ENCODE measurements around the gene MMEL1. TPM values are rescaled to one million over a fixed set of nuclear protein-coding genes. Genes with fewer than 3 reads are reported as not detected.
"Not testable (repeated sequence)": the region's sequence is repeated elsewhere in the genome, so short reads cannot be mapped to it uniquely, and the experiment has no call there.

The MMEL1 gene
- total and polyA plus RNA-seq, 4 experiments from 2014 or later: 0.67 to 8.1 (median 3.2) TPM

DNA sequence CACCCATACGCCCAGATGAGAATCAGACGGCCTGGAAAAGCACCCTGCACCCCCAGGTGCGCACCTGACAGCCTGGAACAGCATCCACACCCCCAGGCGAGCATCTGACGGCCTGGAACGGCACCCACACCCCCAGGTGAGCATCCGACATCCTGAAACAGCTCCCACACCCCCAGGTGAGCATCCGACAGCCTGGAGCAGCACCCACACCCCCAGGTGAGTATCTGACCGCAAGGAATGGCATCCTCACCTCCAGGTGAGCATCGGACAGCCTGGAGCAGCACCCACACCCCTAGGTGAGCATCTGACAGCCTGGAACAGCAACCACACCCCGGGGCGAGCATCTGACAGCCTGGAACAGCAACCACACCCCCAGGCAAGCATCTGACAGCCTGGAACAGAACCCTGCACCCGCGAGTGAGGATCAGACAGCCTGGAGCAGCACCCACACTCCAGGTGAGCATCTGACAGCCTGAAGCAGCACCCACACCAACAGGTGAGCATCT, 21.7 kb upstream of the MMEL1 start:
- H3K9me3 Mint-ChIP-seq; H3K9me3 ChIP-seq (ENCODE audit: control insufficient read depth in 1 of 2, low read length in 2 of 2); POLR2A ChIA-PET (ENCODE audit: partially characterized antibody); H3K4me1 Mint-ChIP-seq; H3K4me3 Mint-ChIP-seq; DNase-seq; H3K27ac ChIP-seq (ENCODE audit: low read depth, low read length); H3K4me3 ChIP-seq (ENCODE audit: low read length in 2 of 2); intact Hi-C loops (cut with micrococcal nuclease); H3K4me1 ChIP-seq (ENCODE audit: insufficient read depth, low read length); CTCF ChIA-PET (ENCODE audit: partially characterized antibody); H3K36me3 Mint-ChIP-seq; H3K36me3 ChIP-seq (ENCODE audit: insufficient read depth, low read length): not testable (repeated sequence)
- Mint-ChIP-seq H3K27me3 (peaks cover 39 to 41% of the 10 kb centered on the region in 2 donors), H3K27ac (peak overlapping the region in 1 of 7 donors; percentile 72)
- H3K27me3 ChIP-seq (ENCODE audit: insufficient read depth, low read length): peaks cover 30% of the 10 kb centered on the region

DNA sequence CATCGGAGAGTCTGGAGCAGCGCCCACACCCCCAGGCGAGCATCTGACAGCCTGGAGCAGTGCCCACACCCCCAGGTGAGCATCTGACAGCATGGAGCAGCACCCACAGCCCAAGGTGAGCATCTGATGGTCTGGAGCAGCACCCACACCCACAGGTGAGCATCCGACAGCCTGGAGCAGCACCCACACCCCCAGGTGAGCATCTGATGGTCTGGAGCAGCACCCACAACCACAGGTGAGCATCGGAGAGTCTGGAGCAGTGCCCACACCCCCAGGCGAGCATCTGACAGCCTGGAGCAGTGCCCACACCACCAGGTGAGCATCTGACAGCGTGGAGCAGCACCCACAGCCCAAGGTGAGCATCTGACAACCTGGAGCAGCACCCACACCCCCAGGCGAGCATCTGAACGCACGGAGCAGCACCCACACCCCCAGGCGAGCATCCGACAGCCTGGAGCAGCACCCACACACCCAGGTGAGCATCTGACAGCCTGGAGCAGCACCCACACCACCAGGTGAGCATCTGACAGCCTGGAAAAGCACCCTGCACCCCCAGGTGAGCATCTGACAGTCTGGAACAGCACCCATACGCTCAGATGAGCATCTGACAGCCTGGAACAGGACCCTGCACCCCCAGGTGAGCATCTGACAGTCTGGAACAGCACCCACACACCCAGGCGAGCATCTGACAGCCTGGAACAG, 21.1 kb upstream of the MMEL1 start:
- H3K27ac ChIP-seq (ENCODE audit: low read depth, low read length); H3K4me1 Mint-ChIP-seq; H3K4me3 ChIP-seq (ENCODE audit: low read length in 2 of 2); CTCF ChIA-PET (ENCODE audit: partially characterized antibody); H3K4me3 Mint-ChIP-seq; H3K36me3 Mint-ChIP-seq; H3K4me1 ChIP-seq (ENCODE audit: insufficient read depth, low read length); H3K36me3 ChIP-seq (ENCODE audit: insufficient read depth, low read length); intact Hi-C loops (cut with micrococcal nuclease); H3K9me3 Mint-ChIP-seq; H3K9me3 ChIP-seq (ENCODE audit: control insufficient read depth in 1 of 2, low read length in 2 of 2); POLR2A ChIA-PET (ENCODE audit: partially characterized antibody): not testable (repeated sequence)
- Mint-ChIP-seq H3K27me3 (peaks cover 39 to 41% of the 10 kb centered on the region in 2 donors), H3K27ac (peak overlapping the region in 2 of 7 donors; percentile 34 to 72)
- peak in 1 of 5 donors; percentile 68 for DNase-seq
- peaks cover 30% of the 10 kb centered on the region for H3K27me3 ChIP-seq (ENCODE audit: insufficient read depth, low read length)

DNA sequence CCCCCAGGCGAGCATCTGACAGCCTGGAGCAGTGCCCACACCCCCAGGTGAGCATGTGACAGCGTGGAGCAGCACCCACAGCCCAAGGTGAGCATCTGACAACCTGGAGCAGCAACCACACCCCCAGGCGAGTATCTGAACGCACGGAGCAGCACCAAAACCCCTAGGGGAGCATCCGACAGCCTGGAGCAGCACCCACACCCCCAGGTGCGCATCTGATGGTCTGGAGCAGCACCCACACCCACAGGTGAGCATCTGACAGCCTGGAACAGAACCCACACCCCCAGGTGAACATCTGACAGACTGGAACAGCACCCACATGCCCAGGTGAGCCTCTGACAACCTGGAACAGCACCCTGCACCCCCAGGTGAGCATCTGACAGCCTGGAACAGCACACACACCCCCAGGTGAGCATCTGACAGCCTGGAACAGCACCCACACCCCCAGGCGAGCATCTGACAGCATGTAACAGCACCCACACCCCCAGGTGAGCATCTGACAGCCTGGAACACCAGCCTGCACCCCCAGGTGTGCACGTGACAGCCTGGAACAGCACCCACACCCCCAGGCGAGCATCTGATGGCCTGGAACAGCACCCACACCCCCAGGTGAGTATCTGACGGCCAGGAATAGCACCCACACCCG, 20.2 kb upstream of the MMEL1 start:
- peak overlapping the region in 2 of 7 donors; percentile 17 to 40 for H3K27ac Mint-ChIP-seq
- H3K9me3 Mint-ChIP-seq; POLR2A ChIA-PET (ENCODE audit: partially characterized antibody); H3K4me1 ChIP-seq (ENCODE audit: insufficient read depth, low read length); intact Hi-C loops (cut with micrococcal nuclease); H3K4me3 ChIP-seq (ENCODE audit: low read length in 2 of 2); H3K4me3 Mint-ChIP-seq; H3K9me3 ChIP-seq (ENCODE audit: control insufficient read depth in 1 of 2, low read length in 2 of 2); CTCF ChIA-PET (ENCODE audit: partially characterized antibody); H3K27ac ChIP-seq (ENCODE audit: low read depth, low read length); H3K4me1 Mint-ChIP-seq; H3K36me3 ChIP-seq (ENCODE audit: insufficient read depth, low read length): not testable (repeated sequence)
- peaks cover 39 to 41% of the 10 kb centered on the region in 2 donors for H3K27me3 Mint-ChIP-seq
- peaks cover 0 to 10% of the 10 kb centered on the region in 2 donors for H3K36me3 Mint-ChIP-seq
- DNase-seq: peak in 1 of 5 donors; percentile 52
- H3K27me3 ChIP-seq (ENCODE audit: insufficient read depth, low read length): peaks cover 30% of the 10 kb centered on the region

DNA sequence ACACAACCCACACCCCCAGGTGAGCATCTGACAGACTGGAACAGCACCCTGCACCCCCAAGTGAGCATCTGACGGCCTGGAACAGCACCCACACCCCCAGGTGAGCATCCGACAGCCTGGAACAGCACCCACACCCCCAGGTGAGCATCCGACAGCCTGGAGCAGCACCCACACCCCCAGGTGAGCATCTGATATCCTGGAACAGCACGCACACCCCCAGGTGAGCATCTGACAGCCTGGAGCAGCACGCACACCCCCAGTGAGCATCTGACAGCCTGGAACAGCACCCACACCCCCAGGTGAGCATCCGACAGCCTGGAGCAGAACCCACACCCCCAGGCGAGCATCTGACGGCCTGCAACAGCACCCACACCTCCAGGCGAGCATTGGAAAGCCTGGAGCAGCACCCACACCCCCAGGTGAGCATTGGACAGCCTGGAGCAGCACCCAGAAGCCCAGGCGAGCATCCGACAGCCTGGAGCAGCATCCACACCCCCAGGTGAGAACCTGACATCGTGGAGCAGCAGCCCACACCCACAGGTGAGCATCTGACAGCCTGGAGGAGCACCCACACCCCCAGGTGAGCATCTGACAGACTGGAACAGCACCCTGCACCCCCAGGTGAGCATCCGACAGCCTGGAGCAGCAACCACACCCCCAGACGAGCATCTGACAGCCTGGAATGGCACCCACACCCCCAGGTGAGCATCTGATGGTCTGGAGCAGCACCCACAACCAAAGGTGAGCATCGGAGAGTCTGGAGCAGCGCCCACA, 19.5 kb upstream of the MMEL1 start:
- DNase-seq: peak in 1 of 5 donors; percentile 55
- intact Hi-C loops (cut with micrococcal nuclease); H3K4me1 Mint-ChIP-seq; H3K9me3 ChIP-seq (ENCODE audit: control insufficient read depth in 1 of 2, low read length in 2 of 2); H3K4me1 ChIP-seq (ENCODE audit: insufficient read depth, low read length); POLR2A ChIA-PET (ENCODE audit: partially characterized antibody); H3K27ac ChIP-seq (ENCODE audit: low read depth, low read length); CTCF ChIA-PET (ENCODE audit: partially characterized antibody); H3K4me3 Mint-ChIP-seq; H3K36me3 ChIP-seq (ENCODE audit: insufficient read depth, low read length); H3K4me3 ChIP-seq (ENCODE audit: low read length in 2 of 2): not testable (repeated sequence)
- H3K27me3 ChIP-seq (ENCODE audit: insufficient read depth, low read length): peaks cover 30% of the 10 kb centered on the region
- Mint-ChIP-seq H3K36me3 (peaks cover 2 to 15% of the 10 kb centered on the region in 2 donors), H3K27ac (peak overlapping the region in 2 of 7 donors; percentile 18 to 49), H3K27me3 (peaks cover 39 to 41% of the 10 kb centered on the region in 2 donors), H3K9me3 (peaks cover 0 to 13% (median 8%) of the 10 kb centered on the region in 8 donors)

DNA sequence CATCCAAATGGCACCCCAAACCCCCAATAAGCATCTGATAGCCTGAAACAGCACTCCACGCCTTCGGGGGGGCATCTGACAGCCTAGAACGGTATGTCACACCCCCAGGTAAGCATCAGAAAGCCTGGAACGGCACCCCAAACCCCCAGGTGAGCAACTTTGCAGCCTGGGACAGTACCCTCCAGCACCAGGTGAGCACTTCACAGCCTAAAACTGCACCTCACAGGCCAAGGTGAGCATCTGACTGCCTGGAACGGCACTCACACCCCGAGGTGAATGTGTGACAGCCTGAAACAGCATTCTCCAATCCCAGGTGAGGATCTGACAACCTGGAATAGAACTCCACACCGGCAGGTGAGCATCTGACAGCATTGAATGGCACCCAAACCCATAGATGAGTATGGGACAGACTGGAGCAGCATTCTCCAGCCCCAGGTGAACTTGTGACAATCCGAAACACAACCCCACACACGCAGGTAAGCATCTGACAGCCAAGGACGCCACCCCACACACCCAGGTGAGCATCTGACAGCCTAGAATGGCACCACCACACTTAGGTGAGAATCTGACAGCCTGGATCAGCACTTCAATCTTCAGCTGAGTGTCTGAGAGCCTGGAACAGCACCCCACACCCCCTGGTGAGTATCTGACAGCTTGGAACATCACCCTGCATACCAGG, 18.3 kb upstream of the MMEL1 start:
- ChIA-PET POLR2A (ENCODE audit: partially characterized antibody) (no interaction called here), CTCF (ENCODE audit: partially characterized antibody) (no interaction called here)
- peaks cover 2 to 19% of the 10 kb centered on the region in 2 donors for H3K36me3 Mint-ChIP-seq
- H3K9me3 Mint-ChIP-seq: peaks cover 0 to 24% (median 16%) of the 10 kb centered on the region in 8 donors
- H3K4me3 Mint-ChIP-seq: no peak overlapping the region
- H3K4me1 ChIP-seq (ENCODE audit: insufficient read depth, low read length): no peaks in the 10 kb centered on the region
- H3K27me3 ChIP-seq (ENCODE audit: insufficient read depth, low read length): peaks cover 30% of the 10 kb centered on the region
- peak overlapping the region in 1 of 7 donors; percentile 35 for H3K27ac Mint-ChIP-seq
- H3K4me1 Mint-ChIP-seq: peaks cover 0 to 1% (median 0%) of the 10 kb centered on the region in 4 donors
- H3K9me3 ChIP-seq (ENCODE audit: control insufficient read depth in 1 of 2, low read length in 2 of 2): peaks cover 0 to 6% of the 10 kb centered on the region in 2 donors
- intact Hi-C loops (cut with micrococcal nuclease): no loop called here
- H3K27ac ChIP-seq (ENCODE audit: low read depth, low read length): no peak overlapping the region
- H3K4me3 ChIP-seq (ENCODE audit: low read length in 2 of 2): no peak overlapping the region
- no peaks in the 10 kb centered on the region for H3K36me3 ChIP-seq (ENCODE audit: insufficient read depth, low read length)
- H3K27me3 Mint-ChIP-seq: peaks cover 39 to 41% of the 10 kb centered on the region in 2 donors
- DNase-seq: no peak

DNA sequence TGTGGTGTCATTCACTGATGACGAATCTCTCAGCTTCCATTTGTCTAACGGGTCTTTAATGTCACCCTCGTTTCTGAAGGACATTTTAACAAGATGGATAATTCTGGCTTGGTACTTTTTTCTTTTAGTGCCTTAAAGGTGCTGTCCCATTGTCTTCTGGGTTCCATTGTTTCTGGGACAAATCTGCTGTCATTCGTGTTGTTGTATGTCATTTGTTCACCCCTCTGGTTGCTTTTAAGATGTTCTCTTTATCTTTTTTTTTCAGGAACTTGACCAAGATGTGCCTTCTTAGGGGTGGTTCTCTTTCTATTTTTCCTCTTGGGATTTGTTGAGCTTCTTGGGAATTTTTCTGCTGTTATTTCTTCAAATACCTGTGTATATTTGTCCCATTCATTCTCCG, 14.0 kb upstream of the MMEL1 start:
- intact Hi-C loops (cut with micrococcal nuclease): no loop called here
- Histone ChIP-seq H3K4me1 (ENCODE audit: insufficient read depth, low read length) (peaks cover 12% of the 10 kb centered on the region), H3K36me3 (ENCODE audit: insufficient read depth, low read length) (no peaks in the 10 kb centered on the region), H3K4me3 (ENCODE audit: low read length in 2 of 2) (no peak overlapping the region), H3K27ac (ENCODE audit: low read depth, low read length) (no peak overlapping the region), H3K27me3 (ENCODE audit: insufficient read depth, low read length) (peaks cover 5% of the 10 kb centered on the region), H3K9me3 (ENCODE audit: control insufficient read depth in 1 of 2, low read length in 2 of 2) (peaks cover 0 to 6% of the 10 kb centered on the region in 2 donors)
- Mint-ChIP-seq H3K36me3 (peaks cover 5 to 10% of the 10 kb centered on the region in 2 donors), H3K4me1 (peaks cover 2 to 16% (median 9%) of the 10 kb centered on the region in 4 donors), H3K27me3 (peaks cover 2 to 4% of the 10 kb centered on the region in 2 donors), H3K9me3 (peaks cover 0 to 26% (median 17%) of the 10 kb centered on the region in 8 donors), H3K4me3 (peak overlapping the region in 1 of 8 donors; percentile 53), H3K27ac (no peak overlapping the region)
- CTCF ChIA-PET (ENCODE audit: partially characterized antibody): no interaction called here
- POLR2A ChIA-PET (ENCODE audit: partially characterized antibody): interaction anchor here (1.2 to 1.3 kb wide), 2 partner anchors 61 to 231 kb away, joined by 3 to 5 read pairs; no protein-coding TSS in a partner anchor
- DNase-seq: no peak
